HuH-7 (cell line): ENCODE data around the gene TMEM52.
"Not testable (repeated sequence)": the region's sequence is repeated elsewhere in the genome, so short reads cannot be mapped to it uniquely, and the experiment has no call there.

ENCODE experiments used
- DNase-seq: peaks from one replicate; pipeline ENCODE4 v3.0.0; 2011; ENCODE audit warnings: low spot score

The TMEM52 gene

GRCh38 chr1:1945782-1946393, 26.8 kb upstream of the TMEM52 start:
- DNase-seq: no peak

DNA sequence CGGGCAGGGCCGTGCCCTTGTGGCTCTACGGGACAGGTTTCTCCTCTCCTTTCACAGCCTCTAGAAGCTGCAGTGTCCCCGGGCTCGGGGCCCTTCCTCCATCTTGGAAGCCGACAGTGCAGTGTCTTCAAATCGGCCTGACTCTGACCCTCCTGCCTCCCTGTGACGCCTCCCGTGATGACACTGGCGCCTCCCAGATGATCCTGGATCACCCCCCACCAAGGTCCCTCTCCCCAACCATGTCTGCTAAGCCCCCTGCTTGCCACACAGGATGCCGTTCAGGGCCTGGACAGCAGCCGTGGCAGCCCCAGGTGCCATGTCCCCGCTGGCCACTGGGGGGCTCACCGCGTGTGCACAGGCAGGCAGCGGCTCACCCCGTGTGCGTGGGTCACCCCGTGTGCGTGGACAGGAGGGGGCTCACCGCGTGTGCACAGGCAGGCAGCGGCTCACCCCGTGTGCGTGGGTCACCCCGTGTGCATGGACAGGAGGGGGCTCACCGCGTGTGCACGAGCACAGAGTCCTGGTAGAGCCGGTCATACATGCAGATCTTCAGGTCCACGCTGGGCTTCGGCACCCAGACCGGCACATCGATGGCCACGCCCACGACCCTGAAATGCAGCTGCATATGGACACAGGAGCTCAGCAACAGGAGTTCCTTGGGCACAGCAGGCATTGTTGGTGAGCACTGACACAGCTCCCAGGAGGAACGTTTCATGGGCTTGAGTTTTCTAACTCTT, 24.9 kb upstream of the TMEM52 start:
- DNase-seq: peak; percentile 92

- DNase-seq: no peak
Measured at GRCh38 chr1:1942753-1943656, 23.9 kb upstream of the TMEM52 start.

DNA sequence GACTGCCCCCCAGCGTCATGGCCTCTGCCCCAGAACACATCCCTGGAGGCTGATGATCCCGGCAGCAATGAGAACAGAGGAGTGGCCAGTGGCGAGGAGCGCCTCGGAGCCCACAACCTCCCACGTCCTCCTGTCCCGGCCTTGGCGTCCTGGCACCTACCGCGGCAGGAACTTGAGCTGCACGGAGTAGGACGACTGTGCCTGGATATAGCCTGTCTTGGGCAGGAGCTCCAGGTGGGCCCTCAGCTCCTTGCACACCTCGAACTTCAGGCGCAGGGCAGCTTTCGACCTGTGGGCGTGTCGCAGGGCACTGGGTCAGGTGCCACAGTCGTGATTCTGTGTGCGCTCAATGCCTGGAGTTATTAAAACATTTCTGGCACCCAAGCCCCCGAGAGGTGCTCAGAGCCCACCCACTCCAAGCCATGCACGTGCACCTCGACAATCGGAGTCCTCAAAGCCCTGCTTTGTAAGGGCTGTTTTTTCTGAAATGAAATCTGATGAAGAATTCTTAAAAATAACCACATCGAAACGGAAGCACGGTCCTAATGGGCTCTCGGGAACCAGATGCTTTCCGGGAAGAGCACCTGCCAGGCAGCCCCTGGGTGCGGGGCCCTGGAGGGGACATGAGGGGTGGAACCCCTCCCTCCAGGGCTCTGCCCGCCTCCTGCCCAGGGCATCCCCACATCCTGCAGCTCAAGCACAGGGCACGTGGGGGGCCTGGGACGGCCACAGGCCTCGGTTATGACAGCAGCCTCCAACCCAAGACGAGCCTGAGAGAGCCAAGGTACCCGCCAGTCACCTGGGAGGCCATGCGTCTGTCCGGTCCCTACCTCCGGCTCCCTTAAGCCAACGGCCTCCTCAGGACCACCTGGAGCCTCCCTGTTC, 23.0 kb upstream of the TMEM52 start:
- DNase-seq: no peak

DNA sequence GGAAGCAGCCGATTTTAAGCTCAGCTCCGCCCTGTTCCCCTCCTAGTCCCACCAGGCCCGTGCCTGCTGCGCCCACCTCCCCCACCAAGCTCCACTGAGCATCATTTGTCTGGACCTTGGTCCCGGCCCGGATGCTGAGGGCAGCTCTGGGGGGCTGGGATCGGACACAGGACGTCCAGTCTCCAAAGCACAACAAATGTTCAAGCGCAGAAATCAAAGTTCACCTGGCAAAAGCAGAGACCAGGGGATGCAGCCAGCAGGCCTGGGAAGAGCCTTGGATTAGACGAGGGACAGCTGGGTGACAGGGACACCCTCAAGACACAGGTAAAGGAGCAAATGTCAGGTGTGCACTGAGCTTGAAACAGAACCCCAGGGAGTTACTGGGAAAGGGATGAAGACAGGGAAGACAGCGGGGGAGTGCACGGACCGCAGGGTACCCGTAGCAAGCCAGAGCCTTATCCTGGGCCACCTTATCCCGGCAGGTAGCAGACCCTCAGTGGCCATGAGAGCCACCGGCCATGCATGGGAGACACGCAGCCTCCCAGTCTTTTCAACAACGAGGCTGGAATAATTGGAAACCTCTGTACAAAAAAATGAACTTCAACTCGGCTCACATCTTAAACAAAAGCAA, 22.2 kb upstream of the TMEM52 start:
- DNase-seq: no peak

DNA sequence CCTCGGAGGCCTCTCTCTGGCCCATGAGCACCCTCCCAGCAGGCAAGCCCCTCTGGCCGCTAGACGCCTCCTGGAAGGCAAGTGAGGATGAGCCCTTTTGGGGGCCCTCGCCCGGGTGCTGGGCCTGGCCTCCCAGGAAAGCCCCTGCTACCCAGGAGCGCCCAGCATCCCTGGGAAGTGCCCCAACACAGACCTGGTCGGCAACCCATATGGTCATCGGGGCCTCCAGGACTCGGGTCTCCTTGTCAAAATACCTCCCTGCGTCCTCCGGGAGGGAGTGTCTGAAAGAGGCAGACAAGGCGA, 21.0 kb upstream of the TMEM52 start:
- DNase-seq: no peak

- no peak for DNase-seq
Measured at GRCh38 chr1:1939296-1940122, 20.4 kb upstream of the TMEM52 start.

DNA sequence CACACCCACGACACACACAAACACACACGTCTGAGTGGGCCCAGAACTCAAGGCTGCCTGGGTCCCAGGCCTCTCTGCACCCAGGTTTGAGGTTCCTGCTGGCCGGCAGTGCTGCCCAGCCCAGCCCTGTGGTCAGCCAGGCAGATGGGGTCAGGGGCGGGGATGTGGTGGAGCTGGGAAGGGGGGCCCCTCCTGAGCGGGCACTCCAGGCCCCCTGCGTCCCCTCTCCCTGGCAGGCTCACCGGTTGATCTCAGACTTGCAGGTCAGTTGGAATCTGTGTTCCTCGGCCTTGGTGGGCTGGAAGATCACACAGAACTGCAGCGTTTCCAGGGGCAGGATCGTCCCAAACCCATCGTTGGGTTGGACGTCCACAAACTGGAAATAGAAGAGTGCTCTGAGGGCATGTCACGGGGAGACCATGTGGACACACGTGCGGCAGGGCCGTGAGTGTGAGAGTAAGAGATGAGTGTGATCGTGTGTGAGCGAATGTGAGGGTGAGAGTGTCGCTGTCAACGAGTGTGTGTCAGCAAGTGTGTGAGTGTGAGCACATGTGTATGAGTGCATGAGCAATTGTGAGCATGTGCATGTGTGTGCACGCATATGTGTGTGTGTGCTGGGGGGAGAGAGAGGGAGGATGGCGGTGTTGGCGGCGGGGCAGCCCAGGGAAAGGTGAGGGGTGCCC, 19.7 kb upstream of the TMEM52 start:
- DNase-seq: no peak

- DNase-seq: no peak
Measured at GRCh38 chr1:1938276-1938573, 19.1 kb upstream of the TMEM52 start.

- DNase-seq: no peak
Measured at GRCh38 chr1:1937549-1938275, 18.6 kb upstream of the TMEM52 start.

- no peak for DNase-seq
Measured at GRCh38 chr1:1937061-1937460, 18.0 kb upstream of the TMEM52 start.

GRCh38 chr1:1934848-1935247, 15.8 kb upstream of the TMEM52 start:
- DNase-seq: not testable (repeated sequence)

DNA sequence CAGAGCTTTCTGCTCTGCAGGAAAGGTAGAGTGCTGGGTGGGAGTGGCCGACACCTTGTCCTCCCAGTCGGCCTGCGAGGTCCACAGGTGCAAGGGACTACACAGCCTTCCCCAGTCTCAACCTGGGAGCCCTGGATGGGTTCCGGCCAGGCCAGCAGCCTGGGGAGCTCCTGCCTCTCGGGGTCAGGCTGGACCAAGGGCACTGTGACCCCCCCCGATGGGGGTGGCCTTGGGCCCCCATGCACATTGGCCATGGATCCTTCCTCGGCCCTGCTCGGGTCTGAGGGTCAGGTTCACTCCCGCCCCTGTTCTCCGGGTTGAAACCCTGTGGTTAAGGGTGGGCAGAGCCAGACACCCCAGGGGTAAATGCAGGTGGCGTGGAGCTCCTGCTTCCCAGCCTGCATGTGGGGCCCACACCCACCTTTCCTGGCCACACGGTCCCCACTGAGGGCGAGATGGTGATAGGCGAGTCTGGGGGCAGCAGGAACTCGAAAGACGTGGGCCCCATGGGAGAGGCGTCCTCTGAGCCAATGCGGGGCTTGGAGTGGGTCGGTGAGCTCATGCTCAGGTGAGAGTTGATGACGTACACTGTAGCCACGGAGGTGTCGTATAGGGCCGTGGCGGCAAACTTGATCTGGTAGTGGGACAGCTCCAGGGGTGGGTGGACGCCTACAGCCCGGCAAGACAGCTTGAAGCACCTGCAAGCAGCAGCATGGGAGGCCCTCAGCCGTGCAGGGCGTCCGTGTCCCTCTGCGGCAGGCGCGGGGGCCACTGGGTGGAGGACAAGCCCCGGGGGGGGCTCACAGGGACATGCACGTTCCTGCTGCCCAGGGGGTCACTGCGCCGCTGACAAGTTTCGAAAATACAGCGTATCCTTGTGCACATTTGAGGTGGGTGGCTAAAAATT, 10.8 kb upstream of the TMEM52 start:
- DNase-seq: no peak

- no peak for DNase-seq
Measured at GRCh38 chr1:1929102-1929638, 10.1 kb upstream of the TMEM52 start.

GRCh38 chr1:1928231-1929101, 9.4 kb upstream of the TMEM52 start:
- DNase-seq: no peak

- no peak for DNase-seq
Measured at GRCh38 chr1:1927751-1928150, 8.7 kb upstream of the TMEM52 start.
